ENCODE measurements around the gene FBXW4.

Gene FBXW4

DNA sequence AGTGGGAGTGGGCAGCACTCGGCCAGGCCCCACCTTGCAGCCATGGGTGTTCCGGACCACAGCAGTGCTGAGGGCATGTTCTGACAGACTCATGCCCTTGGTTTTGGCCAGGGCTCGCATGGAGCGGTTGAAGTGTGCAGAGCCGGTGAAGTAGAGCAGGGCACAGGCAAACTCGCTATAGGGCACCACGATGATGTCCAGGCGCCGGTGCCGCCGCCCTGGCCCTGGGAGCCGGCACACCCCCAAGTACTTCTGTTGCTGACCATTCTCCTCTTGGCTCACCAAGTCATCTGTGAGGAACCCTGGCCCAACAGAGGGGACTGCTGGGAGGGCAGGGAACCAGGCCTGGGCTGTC is 115.5 kb downstream of the FBXW4 start:
- H3K4me3 ChIP-seq (ENCODE audit: low read depth, low read length) = no peak overlapping the region
- TF ChIP-seq CTCF (conservative IDR thresholded peaks at IDR 0.05; ENCODE audit: low read depth, low read length) = no peak
- no peak for DNase-seq (ENCODE audit: low read depth)

DNA sequence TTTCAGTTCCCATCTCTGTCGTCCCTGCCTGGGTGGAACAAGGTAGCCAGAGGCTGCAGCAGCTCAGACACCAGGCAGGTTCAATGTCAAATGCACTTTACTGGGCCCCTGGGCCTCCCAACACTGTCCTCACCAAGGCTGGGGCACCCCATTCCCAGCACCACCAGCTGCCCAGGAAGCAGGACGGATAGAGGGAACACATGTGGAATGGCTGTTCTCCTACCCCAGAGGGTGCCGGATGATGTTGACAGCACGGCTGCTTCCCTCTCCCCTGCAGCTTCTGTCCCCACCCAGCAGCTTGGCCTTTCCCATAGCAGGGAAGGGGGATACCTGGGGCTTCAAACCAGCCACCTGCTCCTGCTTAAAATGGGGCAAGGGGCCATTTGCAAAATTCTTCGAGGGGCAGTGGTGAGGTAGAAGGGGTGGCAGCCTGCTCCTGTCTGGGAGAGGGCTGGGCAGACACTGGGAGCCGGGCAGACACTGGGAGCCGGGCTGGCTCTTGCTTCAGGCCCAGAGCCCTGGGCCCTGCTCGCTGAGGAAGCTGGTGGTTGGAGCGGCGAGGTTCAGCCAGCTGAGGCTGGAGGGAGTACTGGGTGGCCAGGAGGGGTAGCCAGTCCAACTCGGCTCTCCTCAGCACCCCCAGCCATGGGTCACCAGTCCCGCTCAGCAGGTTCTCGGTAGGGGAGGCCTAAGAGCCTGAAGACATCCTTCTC is 116.0 kb downstream of the FBXW4 start:
- TF ChIP-seq CTCF (conservative IDR thresholded peaks at IDR 0.05; ENCODE audit: low read depth, low read length) = no peak
- H3K4me3 ChIP-seq (ENCODE audit: low read depth, low read length) = no peak overlapping the region
- no peak for DNase-seq (ENCODE audit: low read depth)

- no peak for TF ChIP-seq CTCF (conservative IDR thresholded peaks at IDR 0.05; ENCODE audit: low read depth, low read length)
- no peak for DNase-seq (ENCODE audit: low read depth)
- no peak overlapping the region for H3K4me3 ChIP-seq (ENCODE audit: low read depth, low read length)
Observed at GRCh38 chr10:101578192-101578591, 116.8 kb downstream of the FBXW4 start.

- no peak overlapping the region for H3K4me3 ChIP-seq (ENCODE audit: low read depth, low read length)
- TF ChIP-seq CTCF (conservative IDR thresholded peaks at IDR 0.05; ENCODE audit: low read depth, low read length) = no peak
- no peak for DNase-seq (ENCODE audit: low read depth)
Observed at GRCh38 chr10:101577121-101577871, 117.7 kb downstream of the FBXW4 start.

DNA sequence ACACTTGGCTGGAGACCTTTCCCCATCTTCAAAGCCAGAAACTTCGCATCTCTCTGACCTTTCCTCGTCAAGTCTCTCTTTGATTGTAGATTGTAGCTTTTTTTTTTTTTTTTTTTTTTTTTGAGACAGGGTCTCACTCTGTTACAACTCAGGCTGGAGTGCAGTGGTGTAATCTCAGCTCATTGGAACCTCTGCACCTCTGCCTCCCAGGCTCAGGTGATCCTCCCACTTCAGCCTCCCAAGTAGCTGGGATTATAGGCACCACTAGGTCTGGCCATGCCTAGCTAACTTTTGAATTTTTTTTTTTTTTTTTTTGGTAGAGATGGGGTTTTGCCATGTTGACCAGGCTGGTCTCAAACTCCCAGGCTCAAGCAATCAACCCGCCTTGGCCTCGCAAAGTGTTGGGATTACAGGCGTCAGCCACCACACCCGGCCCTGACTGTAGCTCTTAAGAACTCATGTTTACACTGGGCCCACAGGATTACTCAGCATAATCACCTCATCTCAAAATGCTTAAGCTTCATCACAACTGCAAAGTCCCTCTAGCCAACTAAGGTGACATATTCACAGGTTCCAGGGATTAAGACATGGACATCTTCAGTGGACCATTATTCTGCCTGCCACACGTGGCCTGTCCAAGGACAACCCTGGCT is 118.6 kb downstream of the FBXW4 start:
- no peak for TF ChIP-seq CTCF (conservative IDR thresholded peaks at IDR 0.05; ENCODE audit: low read depth, low read length)
- no peak for DNase-seq (ENCODE audit: low read depth)
- no peak overlapping the region for H3K4me3 ChIP-seq (ENCODE audit: low read depth, low read length)

DNA sequence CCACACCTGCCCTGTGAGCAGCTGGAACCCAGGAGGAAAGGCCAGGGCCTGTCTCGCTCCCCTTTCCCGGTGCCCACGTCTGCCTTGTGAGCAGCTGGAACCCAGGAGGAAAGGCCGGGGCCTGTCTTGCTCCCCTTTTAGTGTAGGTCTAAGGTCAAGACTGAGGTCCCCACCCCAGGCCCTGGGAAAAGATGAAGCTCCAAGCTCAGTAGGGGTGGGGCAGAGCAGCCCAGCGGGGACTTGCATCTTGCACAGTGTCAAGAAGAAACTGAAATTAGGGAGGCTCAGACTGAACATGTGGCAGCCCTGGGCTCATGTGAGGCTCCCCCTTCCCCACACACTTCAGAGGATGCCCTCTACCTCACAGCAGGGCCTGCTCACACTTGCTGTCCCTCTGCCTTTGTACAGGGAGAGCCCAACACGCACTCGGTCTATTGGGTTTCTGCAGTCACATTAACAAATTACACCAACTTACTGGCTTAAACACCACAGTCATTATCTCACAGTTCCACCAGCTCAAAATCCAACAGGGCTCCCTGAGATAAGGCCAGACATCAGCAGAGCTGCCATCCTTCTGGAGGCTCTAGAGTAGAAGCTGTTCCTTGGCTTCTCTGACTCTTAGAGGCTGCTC is 119.3 kb downstream of the FBXW4 start:
- DNase-seq (ENCODE audit: low read depth) = no peak
- TF ChIP-seq CTCF (conservative IDR thresholded peaks at IDR 0.05; ENCODE audit: low read depth, low read length) = no peak
- H3K4me3 ChIP-seq (ENCODE audit: low read depth, low read length) = no peak overlapping the region
